HG03108 (cell line): ENCODE results near the gene DUSP2.

Experiments used
- ATAC-seq: cut with Tn5 transposase; IDR thresholded peaks from one replicate; pipeline ENCODE4 v1.9.1; 2021; ENCODE audit warnings: moderate library complexity; ENCODE audit not compliant: unreplicated experiment

Gene DUSP2

GRCh38 chr2:96104487-96104861 lies 40.8 kb downstream of the DUSP2 start:
- no peak for ATAC-seq

DNA sequence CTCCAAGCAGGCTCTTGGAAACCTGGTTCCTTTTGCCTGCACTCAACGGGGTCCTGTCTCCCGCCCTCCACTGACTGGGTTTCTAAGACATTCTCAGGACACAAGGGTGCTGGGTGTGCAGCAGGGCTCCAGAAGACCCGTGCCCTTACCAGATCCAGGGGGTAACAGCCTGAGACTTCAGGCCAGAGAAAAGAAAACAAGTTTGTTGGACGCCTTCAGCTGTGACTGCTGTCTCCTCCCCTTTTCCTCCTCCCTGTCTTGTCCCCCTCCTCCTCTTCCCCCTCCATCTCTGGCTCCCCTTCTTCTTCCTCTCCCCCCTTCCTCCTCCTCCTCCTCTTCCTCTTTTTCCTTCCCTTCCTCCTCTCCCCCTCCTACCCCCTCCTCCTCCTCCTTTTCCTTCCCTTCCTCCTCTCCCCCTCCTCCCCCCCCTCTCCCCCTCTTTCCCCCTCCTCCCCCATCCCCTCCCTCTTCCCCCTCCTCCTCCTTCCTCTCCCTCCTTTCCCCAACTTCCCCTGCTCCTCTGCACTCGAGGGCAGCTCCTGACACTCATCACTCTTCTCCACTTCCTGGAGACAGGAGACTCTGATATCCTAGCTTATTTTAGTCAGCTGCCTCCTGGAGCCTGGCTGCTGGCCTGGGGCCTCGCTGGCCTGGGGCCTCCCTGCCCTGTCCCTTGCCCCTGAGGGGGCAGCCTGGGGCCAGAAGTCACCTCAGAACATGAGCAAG lies 41.3 kb downstream of the DUSP2 start:
- ATAC-seq = no peak

- ATAC-seq = no peak
Observed at GRCh38 chr2:96103187-96103601, 42.0 kb downstream of the DUSP2 start.

- no peak for ATAC-seq
Observed at GRCh38 chr2:96102596-96103186, 42.5 kb downstream of the DUSP2 start.

DNA sequence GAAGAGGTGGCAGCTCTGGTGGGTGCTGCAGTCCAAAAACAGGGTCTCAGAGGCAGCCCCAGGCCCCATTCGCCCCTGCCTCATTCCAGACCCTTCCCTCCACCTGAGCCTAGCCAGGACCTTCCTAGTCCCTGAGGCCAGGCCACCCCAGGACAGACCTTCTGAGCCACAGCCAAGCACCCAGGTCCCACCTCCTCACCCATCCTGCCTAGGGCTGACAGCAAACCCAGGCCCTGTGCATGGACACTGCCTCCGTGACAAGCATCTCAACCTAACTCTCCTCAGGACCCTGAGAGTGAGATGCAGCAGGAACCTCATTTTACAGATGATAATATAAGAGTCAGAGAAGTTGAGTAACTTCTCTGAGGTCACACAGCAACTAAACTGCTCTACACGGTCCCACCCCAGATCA lies 44.3 kb downstream of the DUSP2 start:
- no peak for ATAC-seq

- ATAC-seq = no peak
Observed at GRCh38 chr2:96099861-96100798, 45.1 kb downstream of the DUSP2 start.

GRCh38 chr2:96098900-96099590 lies 46.2 kb downstream of the DUSP2 start:
- ATAC-seq = no peak

DNA sequence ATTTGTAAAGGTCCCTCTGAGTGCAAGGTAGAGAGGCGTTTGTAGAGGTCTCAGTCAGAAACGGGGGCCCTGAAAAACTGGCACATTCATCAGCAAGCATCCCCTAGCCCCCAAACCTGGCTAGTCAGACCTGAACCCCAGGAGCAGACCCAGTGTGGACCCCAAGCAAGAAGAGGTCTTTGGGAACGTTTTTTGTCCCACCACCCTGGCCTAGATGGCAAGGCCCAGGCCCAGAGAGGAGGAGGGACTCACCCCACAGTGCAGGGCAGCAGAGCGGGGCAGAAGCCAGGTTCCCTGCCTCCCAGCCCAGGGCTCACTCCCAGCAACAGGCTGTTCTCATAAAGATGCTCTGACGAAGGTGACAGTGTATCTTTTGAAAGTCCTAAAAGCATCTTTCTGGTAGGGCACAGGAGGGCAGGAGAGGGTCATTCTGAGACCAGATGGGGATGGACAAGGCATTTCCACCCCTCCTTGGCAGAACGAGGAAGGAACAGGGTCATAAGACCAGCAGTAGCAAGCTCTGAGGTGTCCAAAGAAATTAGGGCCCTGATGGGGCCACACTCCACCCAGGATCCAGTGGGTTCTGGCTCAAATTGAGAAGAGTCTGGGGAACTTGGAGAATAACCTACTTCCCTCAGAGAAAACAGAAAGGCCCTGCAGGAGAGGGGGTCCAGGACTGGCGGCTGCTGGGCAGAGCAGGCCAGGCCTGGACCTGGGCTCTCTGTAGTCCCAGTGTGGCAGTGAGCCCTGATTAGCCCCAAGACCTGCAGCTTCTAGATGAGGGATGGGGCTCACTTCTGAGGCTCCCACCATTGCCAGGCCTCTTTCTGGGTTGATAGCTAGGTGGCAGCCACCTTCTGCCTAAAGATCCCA lies 47.1 kb downstream of the DUSP2 start:
- no peak for ATAC-seq

DNA sequence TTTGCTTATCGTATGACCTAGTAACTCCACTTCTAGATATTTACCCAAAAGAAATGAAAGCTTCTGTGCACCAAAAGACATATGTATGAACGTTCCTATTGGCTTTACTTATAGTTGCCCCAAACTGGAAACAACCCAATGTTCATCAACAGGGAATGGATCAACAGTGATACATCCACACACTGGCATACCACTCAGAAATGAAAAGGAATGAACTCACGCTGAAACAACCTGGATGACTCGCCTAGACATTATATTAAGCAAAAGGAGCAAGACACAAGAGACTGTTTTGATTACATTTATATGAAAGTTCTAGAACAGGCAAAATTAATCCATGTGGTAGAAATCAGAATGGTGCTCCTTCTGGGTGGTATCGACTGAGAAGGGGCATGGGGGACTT lies 47.8 kb downstream of the DUSP2 start:
- ATAC-seq = no peak

DNA sequence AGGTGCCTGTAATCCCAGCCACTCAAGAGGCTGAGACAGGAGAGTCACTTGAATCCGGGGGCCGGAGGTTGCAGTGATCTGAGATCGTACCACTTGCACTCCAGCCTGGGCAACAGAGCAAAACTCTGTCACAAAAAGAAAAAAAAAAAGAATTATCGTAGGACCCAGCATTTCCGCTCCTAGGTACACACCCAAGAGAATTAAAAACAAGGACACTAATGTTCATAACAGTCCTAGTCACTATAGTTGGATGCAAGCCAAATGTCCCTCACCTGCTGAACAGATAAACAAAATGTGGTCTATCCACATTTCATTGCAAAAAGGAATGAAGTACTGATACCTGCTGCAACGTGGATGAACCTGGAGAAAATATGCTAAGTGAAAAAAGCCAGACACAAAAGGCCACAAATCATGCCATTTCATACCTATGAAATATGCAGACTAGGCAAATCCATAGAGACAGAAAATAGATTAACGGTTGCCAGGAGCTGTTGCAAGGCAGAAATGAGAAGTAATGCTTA lies 50.1 kb downstream of the DUSP2 start:
- no peak for ATAC-seq

GRCh38 chr2:96093528-96093927 lies 51.7 kb downstream of the DUSP2 start:
- no peak for ATAC-seq
